Measurements from ENCODE around the gene HES1. TPM values are rescaled to one million over a fixed set of nuclear protein-coding genes. Genes with fewer than 3 reads are reported as not detected.

HES1 gene
- total and polyA plus RNA-seq, 2 experiments from 2014 or later = 10.3 to 13.8 TPM

DNA sequence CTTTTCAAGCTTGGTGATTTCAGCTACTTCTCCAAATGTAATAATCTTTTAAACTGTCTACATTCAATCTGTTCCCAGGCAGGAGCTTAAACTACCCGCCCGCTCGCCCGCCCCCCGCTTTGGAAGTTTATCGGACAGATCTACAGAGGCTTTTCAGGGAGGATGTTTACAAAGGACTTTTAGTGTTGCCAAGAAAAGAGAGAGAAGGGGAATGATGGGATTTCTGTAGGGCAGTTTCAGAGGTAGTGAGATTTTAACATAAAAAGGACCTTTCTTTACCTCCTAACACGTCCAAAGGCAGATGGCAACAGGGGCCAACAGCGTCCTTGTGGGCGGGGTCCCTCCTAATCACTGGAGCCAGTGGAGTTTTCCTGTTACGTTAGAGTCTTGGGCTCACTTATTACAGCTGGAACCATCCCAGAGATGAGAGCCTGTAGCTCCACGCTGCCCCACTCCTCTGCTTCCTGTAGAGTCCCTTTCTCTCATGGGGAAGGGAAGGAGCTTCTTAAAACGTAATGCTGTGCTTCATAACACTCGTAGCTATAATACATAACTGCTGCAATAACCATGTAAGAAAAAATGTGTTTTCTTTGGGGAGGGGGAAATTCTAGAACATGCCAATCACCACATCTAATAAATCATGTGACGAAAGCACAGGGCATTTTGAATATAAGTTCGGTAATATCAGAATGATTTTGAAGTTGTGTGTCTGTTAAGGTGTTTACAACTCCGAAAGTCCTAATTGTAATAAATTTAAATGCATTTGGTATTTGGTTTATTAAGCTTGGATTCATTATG is 30.9 kb downstream of the HES1 start:
- Histone ChIP-seq H2AFZ (no peak overlapping the region), H3K36me3 (ENCODE audit: low read depth) (no peaks in the 10 kb centered on the region), H3K4me1 (ENCODE audit: insufficient read depth) (no peaks in the 10 kb centered on the region), H3K9me2 (ENCODE audit: insufficient read depth) (no peaks in the 10 kb centered on the region), H3K79me2 (ENCODE audit: insufficient read depth) (no peaks in the 10 kb centered on the region), H3K27ac (no peak overlapping the region), H3F3A (ENCODE audit: insufficient read depth) (no peaks in the 10 kb centered on the region), H3K4me2 (ENCODE audit: unreplicated experiment) (no peak overlapping the region), H4K20me1 (ENCODE audit: insufficient read depth) (no peaks in the 10 kb centered on the region), H3K9ac (no peak overlapping the region), H3K4me3 (no peak overlapping the region), H3K27me3 (replicated peaks; ENCODE audit: insufficient read depth) (peaks cover 67% of the 10 kb centered on the region), H3K9me3 (ENCODE audit: low read depth) (no peaks in the 10 kb centered on the region)
- DNase-seq = peak; percentile 7
- 29 to 32% methylated on average over 16 of the region's 16 CpGs for WGBS, 2 experiments (ENCODE audit: low coverage in 1 of 2, low lambda C conversion rate in 2 of 2, missing lambda C conversion rate in 2 of 2)
- in situ Hi-C loops (cut with MboI) = loop anchor here (25.0 kb wide), 1 partner anchor 380 kb away; no protein-coding TSS in a partner anchor
- TF ChIP-seq EZH2 (IDR thresholded peaks at IDR 0.05; ENCODE audit: insufficient read depth, poor library complexity, severe bottlenecking) (no peak), EZH2phosphoT487 (IDR thresholded peaks at IDR 0.05; ENCODE audit: insufficient read depth, low read depth) (no peak)

GRCh38 chr3:194167480-194168282 is 31.7 kb downstream of the HES1 start:
- H3F3A ChIP-seq (ENCODE audit: insufficient read depth) = no peaks in the 10 kb centered on the region
- peaks cover 67% of the 10 kb centered on the region for H3K27me3 ChIP-seq (replicated peaks; ENCODE audit: insufficient read depth)
- no peak overlapping the region for H2AFZ ChIP-seq
- H4K20me1 ChIP-seq (ENCODE audit: insufficient read depth) = no peaks in the 10 kb centered on the region
- H3K9me3 ChIP-seq (ENCODE audit: low read depth) = no peaks in the 10 kb centered on the region
- H3K79me2 ChIP-seq (ENCODE audit: insufficient read depth) = no peaks in the 10 kb centered on the region
- H3K9me2 ChIP-seq (ENCODE audit: insufficient read depth) = no peaks in the 10 kb centered on the region
- DNase-seq = no peak
- H3K4me2 ChIP-seq (ENCODE audit: unreplicated experiment) = no peak overlapping the region
- WGBS, 2 experiments (ENCODE audit: low coverage in 1 of 2, low lambda C conversion rate in 2 of 2, missing lambda C conversion rate in 2 of 2) = 42 to 47% methylated on average over 5 of the region's 5 CpGs
- no peak overlapping the region for H3K27ac ChIP-seq
- no peak overlapping the region for H3K4me3 ChIP-seq
- TF ChIP-seq EZH2phosphoT487 (IDR thresholded peaks at IDR 0.05; ENCODE audit: insufficient read depth, low read depth) (no peak), EZH2 (IDR thresholded peaks at IDR 0.05; ENCODE audit: insufficient read depth, poor library complexity, severe bottlenecking) (no peak)
- in situ Hi-C loops (cut with MboI) = loop anchor here (25.0 kb wide), 1 partner anchor 380 kb away; no protein-coding TSS in a partner anchor
- no peaks in the 10 kb centered on the region for H3K4me1 ChIP-seq (ENCODE audit: insufficient read depth)
- H3K36me3 ChIP-seq (ENCODE audit: low read depth) = no peaks in the 10 kb centered on the region
- no peak overlapping the region for H3K9ac ChIP-seq

- Histone ChIP-seq H2AFZ (no peak overlapping the region), H3K9me3 (ENCODE audit: low read depth) (no peaks in the 10 kb centered on the region), H3K4me3 (no peak overlapping the region), H4K20me1 (ENCODE audit: insufficient read depth) (no peaks in the 10 kb centered on the region), H3K4me2 (ENCODE audit: unreplicated experiment) (no peak overlapping the region), H3F3A (ENCODE audit: insufficient read depth) (no peaks in the 10 kb centered on the region), H3K9ac (no peak overlapping the region), H3K9me2 (ENCODE audit: insufficient read depth) (no peaks in the 10 kb centered on the region), H3K79me2 (ENCODE audit: insufficient read depth) (no peaks in the 10 kb centered on the region), H3K27ac (no peak overlapping the region), H3K27me3 (replicated peaks; ENCODE audit: insufficient read depth) (peaks cover 62% of the 10 kb centered on the region), H3K4me1 (ENCODE audit: insufficient read depth) (no peaks in the 10 kb centered on the region), H3K36me3 (ENCODE audit: low read depth) (no peaks in the 10 kb centered on the region)
- WGBS, 2 experiments (ENCODE audit: low coverage in 1 of 2, low lambda C conversion rate in 2 of 2, missing lambda C conversion rate in 2 of 2) = 67 to 76% methylated on average over 3 of the region's 3 CpGs
- TF ChIP-seq EZH2 (IDR thresholded peaks at IDR 0.05; ENCODE audit: insufficient read depth, poor library complexity, severe bottlenecking) (no peak), EZH2phosphoT487 (IDR thresholded peaks at IDR 0.05; ENCODE audit: insufficient read depth, low read depth) (no peak)
- no peak for DNase-seq
- in situ Hi-C loops (cut with MboI) = loop anchor here (25.0 kb wide), 1 partner anchor 382 kb away; no protein-coding TSS in a partner anchor
Observed at GRCh38 chr3:194168994-194169393, 33.0 kb downstream of the HES1 start.

DNA sequence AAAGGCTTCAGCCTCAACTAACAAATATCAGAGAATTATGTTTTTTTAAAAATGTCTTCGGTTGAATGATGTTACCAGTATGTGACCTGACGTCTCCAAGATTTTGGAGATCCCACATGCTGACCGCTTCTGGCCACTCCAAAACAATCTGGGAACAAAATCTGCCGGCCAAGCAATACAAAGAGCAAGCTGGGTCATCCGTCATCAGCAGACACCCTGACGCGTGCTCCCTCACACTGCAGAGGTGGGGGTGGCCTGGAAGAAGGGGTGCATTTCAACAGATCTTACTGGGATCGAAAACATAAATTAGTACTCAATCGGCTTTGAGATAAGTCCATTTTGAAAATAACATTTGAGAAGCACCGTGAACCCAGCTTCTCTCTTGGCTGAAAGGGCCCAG is 33.6 kb downstream of the HES1 start:
- Histone ChIP-seq H3K4me2 (ENCODE audit: unreplicated experiment) (no peak overlapping the region), H3K27me3 (replicated peaks; ENCODE audit: insufficient read depth) (peaks cover 56% of the 10 kb centered on the region), H3K36me3 (ENCODE audit: low read depth) (no peaks in the 10 kb centered on the region), H3K9ac (no peak overlapping the region), H3K4me1 (ENCODE audit: insufficient read depth) (no peaks in the 10 kb centered on the region), H3K9me3 (ENCODE audit: low read depth) (no peaks in the 10 kb centered on the region), H3F3A (ENCODE audit: insufficient read depth) (no peaks in the 10 kb centered on the region), H2AFZ (no peak overlapping the region), H3K79me2 (ENCODE audit: insufficient read depth) (no peaks in the 10 kb centered on the region), H3K27ac (no peak overlapping the region), H3K4me3 (no peak overlapping the region), H3K9me2 (ENCODE audit: insufficient read depth) (no peaks in the 10 kb centered on the region), H4K20me1 (ENCODE audit: insufficient read depth) (no peaks in the 10 kb centered on the region)
- in situ Hi-C loops (cut with MboI) = loop anchor here (25.0 kb wide), 1 partner anchor 382 kb away; no protein-coding TSS in a partner anchor
- WGBS, 2 experiments (ENCODE audit: low coverage in 1 of 2, low lambda C conversion rate in 2 of 2, missing lambda C conversion rate in 2 of 2) = 72% methylated on average over 10 of the region's 10 CpGs
- DNase-seq = no peak
- TF ChIP-seq EZH2phosphoT487 (IDR thresholded peaks at IDR 0.05; ENCODE audit: insufficient read depth, low read depth) (no peak), EZH2 (IDR thresholded peaks at IDR 0.05; ENCODE audit: insufficient read depth, poor library complexity, severe bottlenecking) (no peak)

All from GM23248 (cell line).